ENCODE results near the gene NRM. TPM values are rescaled to one million over a fixed set of nuclear protein-coding genes. Genes with fewer than 3 reads are reported as not detected.
"Not testable (repeated sequence)": the region's sequence is repeated elsewhere in the genome, so short reads cannot be mapped to it uniquely, and the experiment has no call there.

The NRM gene
- total RNA-seq, 1 donor from 2014 or later: 52.2 TPM

DNA sequence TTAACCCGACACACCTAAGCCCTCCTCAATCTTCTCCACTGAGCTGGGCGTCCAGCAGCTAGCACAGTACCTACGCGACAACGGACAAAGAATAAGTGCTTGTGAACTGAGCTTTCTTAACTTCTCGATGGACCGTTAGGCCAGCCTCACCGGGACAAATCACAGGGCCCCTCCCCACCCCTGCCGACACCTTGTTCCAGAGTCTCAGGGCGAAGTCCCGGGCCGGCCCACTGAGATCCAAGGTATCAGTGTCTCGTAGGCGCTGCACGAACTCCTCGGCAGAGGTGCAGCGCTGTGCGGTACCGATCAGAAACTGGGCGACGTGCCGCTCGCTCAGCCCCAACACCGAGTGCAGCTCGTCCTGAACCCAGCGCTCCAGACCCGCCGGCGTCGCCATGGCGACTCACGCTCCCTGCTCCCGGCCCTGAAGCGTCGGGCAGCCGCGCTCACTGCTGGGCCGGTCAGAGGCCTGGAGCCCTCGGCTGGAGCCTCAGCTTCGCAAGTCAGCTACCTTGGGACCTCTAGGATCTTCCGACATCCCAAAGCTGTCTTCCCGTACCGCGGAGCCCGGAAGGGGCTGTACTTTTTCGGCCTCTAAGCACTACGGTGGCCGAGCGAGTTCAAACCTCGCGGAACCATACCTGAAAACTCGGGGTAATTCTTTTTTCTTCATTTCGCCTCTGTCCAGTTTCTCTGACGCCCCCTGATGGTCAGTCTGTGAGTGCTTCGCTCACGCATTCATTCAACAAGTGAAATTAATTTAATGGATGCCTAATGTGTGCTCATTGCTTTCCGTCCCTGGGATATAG, 18.1 kb downstream of the NRM start, which contains the start of gene DHX16:
DHX16 (minus strand) TSS at position 562 of the 809 bp plus-strand sequence; CDS start at position 397, 165 bp downstream.
- Mint-ChIP-seq H3K27me3 (ENCODE audit: unreplicated experiment) (peaks cover 4% of the 10 kb centered on the region), H3K27ac (ENCODE audit: unreplicated experiment) (peak within 1 kb of the TSS; percentile 48), H3K9me3 (ENCODE audit: unreplicated experiment) (peaks cover 7% of the 10 kb centered on the region), H3K4me3 (ENCODE audit: unreplicated experiment) (peak within 1 kb of the TSS; percentile 74), H3K36me3 (ENCODE audit: unreplicated experiment) (peaks cover 6% of the 10 kb centered on the region), H3K4me1 (ENCODE audit: low read depth, unreplicated experiment) (peaks cover 6% of the 10 kb centered on the region)
- peak; percentile 95 for DNase-seq
- TF ChIP-seq, protein P1, sequence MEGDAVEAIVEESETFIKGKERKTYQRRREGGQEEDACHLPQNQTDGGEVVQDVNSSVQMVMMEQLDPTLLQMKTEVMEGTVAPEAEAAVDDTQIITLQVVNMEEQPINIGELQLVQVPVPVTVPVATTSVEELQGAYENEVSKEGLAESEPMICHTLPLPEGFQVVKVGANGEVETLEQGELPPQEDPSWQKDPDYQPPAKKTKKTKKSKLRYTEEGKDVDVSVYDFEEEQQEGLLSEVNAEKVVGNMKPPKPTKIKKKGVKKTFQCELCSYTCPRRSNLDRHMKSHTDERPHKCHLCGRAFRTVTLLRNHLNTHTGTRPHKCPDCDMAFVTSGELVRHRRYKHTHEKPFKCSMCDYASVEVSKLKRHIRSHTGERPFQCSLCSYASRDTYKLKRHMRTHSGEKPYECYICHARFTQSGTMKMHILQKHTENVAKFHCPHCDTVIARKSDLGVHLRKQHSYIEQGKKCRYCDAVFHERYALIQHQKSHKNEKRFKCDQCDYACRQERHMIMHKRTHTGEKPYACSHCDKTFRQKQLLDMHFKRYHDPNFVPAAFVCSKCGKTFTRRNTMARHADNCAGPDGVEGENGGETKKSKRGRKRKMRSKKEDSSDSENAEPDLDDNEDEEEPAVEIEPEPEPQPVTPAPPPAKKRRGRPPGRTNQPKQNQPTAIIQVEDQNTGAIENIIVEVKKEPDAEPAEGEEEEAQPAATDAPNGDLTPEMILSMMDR (IDR thresholded peaks at IDR 0.05; ENCODE audit: partially characterized antibody, unreplicated experiment): peak; percentile 85

DNA sequence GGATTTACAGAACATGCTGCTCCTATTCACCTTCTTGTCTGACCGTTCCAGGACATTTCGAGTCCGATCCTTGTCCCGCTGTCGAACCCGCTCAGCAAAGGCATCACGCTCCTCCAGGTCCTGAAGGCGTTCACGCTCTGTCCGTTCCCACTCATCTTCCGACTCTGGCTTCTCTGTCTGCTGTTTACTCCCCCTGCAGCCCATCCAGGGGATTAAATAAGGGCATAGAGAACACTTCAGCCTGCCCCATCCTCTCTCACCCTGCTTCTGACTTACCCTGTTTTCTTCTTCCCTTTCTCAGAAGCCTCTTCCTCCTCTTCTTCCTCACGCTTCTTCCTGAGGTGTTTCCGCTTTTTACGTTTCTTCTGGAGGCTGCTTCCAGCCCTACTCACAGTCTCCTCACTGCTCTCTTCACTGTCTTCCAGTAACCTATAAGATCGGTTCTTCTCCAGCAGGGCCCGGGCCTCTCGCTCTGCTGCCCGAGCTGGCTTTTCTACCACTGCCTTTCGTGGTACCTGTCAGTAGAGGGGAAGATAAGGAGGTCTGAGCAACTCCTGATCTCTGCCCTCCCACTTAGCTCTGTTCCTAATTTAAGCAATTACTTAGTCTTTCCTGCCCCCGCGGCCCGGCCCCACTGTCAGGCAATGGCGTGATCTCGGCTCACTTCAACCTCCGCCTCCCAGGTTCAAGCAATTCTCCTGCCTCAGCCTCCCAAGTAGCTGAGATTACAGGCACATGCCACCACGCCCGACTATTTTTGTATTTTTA, 19.8 kb downstream of the NRM start:
- TF ChIP-seq, protein P1 (IDR thresholded peaks at IDR 0.05; ENCODE audit: partially characterized antibody, unreplicated experiment): no peak
- peaks cover 4% of the 10 kb centered on the region for H3K27me3 Mint-ChIP-seq (ENCODE audit: unreplicated experiment)
- H3K4me1 Mint-ChIP-seq (ENCODE audit: low read depth, unreplicated experiment): peaks cover 6% of the 10 kb centered on the region
- DNase-seq: no peak
- H3K27ac Mint-ChIP-seq (ENCODE audit: unreplicated experiment): peak overlapping the region; percentile 54
- peak overlapping the region; percentile 74 for H3K4me3 Mint-ChIP-seq (ENCODE audit: unreplicated experiment)
- H3K36me3 Mint-ChIP-seq (ENCODE audit: unreplicated experiment): no peaks in the 10 kb centered on the region
- H3K9me3 Mint-ChIP-seq (ENCODE audit: unreplicated experiment): peaks cover under 1% of the 10 kb centered on the region

DNA sequence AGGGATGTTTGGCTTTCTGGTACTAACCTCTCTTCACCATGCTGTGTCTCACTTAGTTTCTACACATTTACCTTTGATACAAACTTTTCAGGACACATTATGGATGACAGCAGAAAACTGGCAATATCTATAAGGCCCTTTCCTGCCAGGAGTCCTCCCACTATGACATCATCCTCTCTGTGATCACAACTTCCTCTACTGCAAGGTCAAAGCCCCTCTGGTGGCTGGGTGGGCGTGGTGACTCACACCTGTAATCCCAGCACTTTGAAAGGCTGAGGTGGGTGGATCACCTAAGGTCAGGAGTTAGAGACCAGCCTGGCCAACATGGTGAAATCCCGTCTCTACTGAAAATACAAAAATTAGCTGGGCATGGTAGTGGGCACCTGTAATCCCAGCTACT, 24.5 kb downstream of the NRM start:
- H3K27ac Mint-ChIP-seq (ENCODE audit: unreplicated experiment); H3K4me1 Mint-ChIP-seq (ENCODE audit: low read depth, unreplicated experiment); H3K27me3 Mint-ChIP-seq (ENCODE audit: unreplicated experiment); H3K36me3 Mint-ChIP-seq (ENCODE audit: unreplicated experiment); H3K4me3 Mint-ChIP-seq (ENCODE audit: unreplicated experiment); DNase-seq; H3K9me3 Mint-ChIP-seq (ENCODE audit: unreplicated experiment): not testable (repeated sequence)

DNA sequence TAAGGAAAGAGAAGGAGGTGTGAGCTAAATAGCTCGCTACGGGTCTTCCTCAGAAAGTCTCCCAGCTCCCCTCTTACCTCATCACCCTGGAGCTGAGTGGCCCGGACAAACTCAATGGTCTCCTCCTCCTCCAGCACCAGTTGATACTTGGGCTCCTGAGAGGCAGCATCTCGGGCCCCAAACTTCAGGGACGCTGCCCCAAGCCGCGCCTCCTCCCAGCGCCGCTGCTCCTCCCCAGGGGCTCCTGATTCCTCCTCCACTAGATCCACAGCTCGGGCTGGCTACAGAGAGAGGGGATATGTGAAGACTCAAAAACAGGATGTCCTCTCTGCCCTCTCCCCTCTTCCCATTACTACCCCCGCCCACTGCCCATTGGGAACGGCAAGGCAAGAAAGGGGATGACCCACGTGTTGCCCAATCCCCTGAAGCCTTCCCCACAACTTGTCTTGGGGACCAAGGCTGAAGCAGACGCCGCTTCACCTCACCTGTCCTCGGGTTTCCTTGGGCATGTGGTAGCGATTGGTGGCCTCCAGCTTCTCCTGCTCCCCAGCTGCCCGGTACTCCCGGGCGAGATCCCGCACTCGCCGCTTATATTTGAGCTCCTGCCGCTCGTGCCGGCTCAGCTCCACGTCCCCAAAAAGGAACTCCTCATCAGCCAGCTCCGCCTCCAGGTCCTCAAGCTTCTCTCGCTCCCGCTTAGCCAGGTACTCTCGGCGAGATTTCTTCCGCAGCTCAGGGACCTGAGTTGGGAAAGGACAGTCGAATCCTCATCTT, 25.6 kb downstream of the NRM start:
- H3K27me3 Mint-ChIP-seq (ENCODE audit: unreplicated experiment): no peaks in the 10 kb centered on the region
- H3K9me3 Mint-ChIP-seq (ENCODE audit: unreplicated experiment): no peaks in the 10 kb centered on the region
- H3K36me3 Mint-ChIP-seq (ENCODE audit: unreplicated experiment): no peaks in the 10 kb centered on the region
- H3K4me3 Mint-ChIP-seq (ENCODE audit: unreplicated experiment): no peak overlapping the region
- TF ChIP-seq, protein P1 (IDR thresholded peaks at IDR 0.05; ENCODE audit: partially characterized antibody, unreplicated experiment): no peak
- no peak overlapping the region for H3K27ac Mint-ChIP-seq (ENCODE audit: unreplicated experiment)
- no peak for DNase-seq
- H3K4me1 Mint-ChIP-seq (ENCODE audit: low read depth, unreplicated experiment): no peaks in the 10 kb centered on the region

DNA sequence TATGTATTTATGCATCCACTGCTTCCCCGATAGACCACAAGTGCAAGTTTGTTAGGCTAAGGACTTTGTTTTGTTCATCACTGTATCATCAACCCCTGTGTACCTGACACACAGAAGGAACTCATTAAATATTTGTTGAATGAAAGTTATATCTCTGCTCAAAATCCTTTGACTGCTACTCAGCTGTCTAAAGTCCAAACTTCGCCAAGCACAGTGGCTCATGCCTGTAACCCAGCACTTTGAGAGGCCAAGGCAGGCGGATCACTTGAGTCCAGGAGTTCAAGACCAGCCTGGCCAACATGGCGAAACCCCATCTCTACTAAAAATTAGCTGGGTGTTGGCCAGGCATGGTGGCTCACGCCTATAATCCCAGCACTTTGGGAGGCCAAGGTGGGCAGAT, 32.9 kb downstream of the NRM start:
- H3K27ac Mint-ChIP-seq (ENCODE audit: unreplicated experiment); H3K36me3 Mint-ChIP-seq (ENCODE audit: unreplicated experiment); H3K4me1 Mint-ChIP-seq (ENCODE audit: low read depth, unreplicated experiment); DNase-seq; H3K4me3 Mint-ChIP-seq (ENCODE audit: unreplicated experiment); H3K27me3 Mint-ChIP-seq (ENCODE audit: unreplicated experiment); H3K9me3 Mint-ChIP-seq (ENCODE audit: unreplicated experiment): not testable (repeated sequence)
